Stomach (tissue), 19 donors: ENCODE results near the gene MAGED4B. TPM values are rescaled to one million over a fixed set of nuclear protein-coding genes. Genes with fewer than 3 reads are reported as not detected.
"Not testable (repeated sequence)": the region's sequence is repeated elsewhere in the genome, so short reads cannot be mapped to it uniquely, and the experiment has no call there.

Source experiments
- DNase-seq, 2 donors: peaks; one replicate each; pipeline versions ENCODE4 v3.0.0 to v3.0.0-alpha.2; 2013 to 2019
- H3K27ac ChIP-seq, 5 donors: fragments of 200-600 bp in 4 of 5; sonication (generic) in 4 of 5; one replicate each; pipeline ENCODE4 v1.5.1; 2013 to 2019; ENCODE audit warnings: mild to moderate bottlenecking in 1 of 5, moderate library complexity in 1 of 5
- H3K27me3 ChIP-seq, 3 donors: fragments of 200-600 bp; sonication (generic); one replicate each; pipeline ENCODE4 v1.5.1; 2017 to 2019; ENCODE audit warnings: mixed run types in 1 of 3
- H3K36me3 ChIP-seq, 4 donors: fragments of 200-600 bp; sonication (generic); 1 replicate in 3 of 4; 2 replicates in 1 of 4; pipeline ENCODE4 v1.5.1; 2016 to 2019
- H3K4me1 ChIP-seq, 4 donors: fragments of 200-600 bp; sonication (generic); one replicate each; pipeline ENCODE4 v1.5.1; 2016 to 2019
- H3K4me3 ChIP-seq, 4 donors: fragments of 200-600 bp; sonication (generic) in 3 of 4; one replicate each; pipeline ENCODE4 v1.5.1; 2016 to 2019; ENCODE audit warnings: mild to moderate bottlenecking in 1 of 4
- H3K9me3 ChIP-seq, 4 donors: fragments of 200-600 bp; sonication (generic); one replicate each; pipeline ENCODE4 v1.5.1; 2016 to 2019
- EP300 ChIP-seq: sonication (generic); formaldehyde crosslinking; IDR thresholded peaks from one replicate; pipeline ENCODE4 v1.6.1; 2017; ENCODE audit warnings: antibody characterized with exemption
- POLR2A ChIP-seq, 4 donors: fragments of 450-650 bp; IDR thresholded peaks; one replicate each; pipeline ENCODE4 v1.6.1; 2016; ENCODE audit warnings: antibody characterized with exemption in 4 of 4, control low read depth in 2 of 4, mild to moderate bottlenecking in 1 of 4, moderate library complexity in 1 of 4
- POLR2AphosphoS5 ChIP-seq, 3 donors: sonication (generic); formaldehyde crosslinking; IDR thresholded peaks; one replicate each; pipeline ENCODE4 v1.6.1; 2016; ENCODE audit warnings: antibody characterized with exemption in 3 of 3
- WGBS, 5 donors: extraction: QIAGEN DNeasy Blood & Tissue Kit in 3 of 5; methylation state at CpG; one replicate each; pipeline versions ENCODE4 v1.1.5 to v1.1.7; 2013 to 2018; 5-methylcytosine and 5-hydroxymethylcytosine counted together
- intact Hi-C: fragments of 100-400 bp; cut with DNase I; formaldehyde crosslinking; loops from one replicate; pipeline ENCODE4 v1.15.1; 2023; ENCODE audit warnings: low total_unique reads
- long read RNA-seq, 10 donors: transcript quantifications; one replicate each; lab custom pipeline, GENCODE V29; 2026
- polyA plus RNA-seq, 3 donors: library from polyadenylated mRNA; stranded (reverse); fragments of 200-250 nt; gene quantifications; one replicate each; pipeline ENCODE4 v1.2.3, GENCODE V29; 2013
- total RNA-seq, 5 donors: library from RNA; depleted of rRNA; stranded (reverse); fragments of >200 nt; gene quantifications; one replicate each; pipeline versions ENCODE4 v1.1.0 to v1.2.3, GENCODE V29; 2014 to 2016
- TF ChIP-seq, protein P1 (sequence below), 7 experiments: fragments of 450-650 bp in 4 of 7; fragments of 200-600 bp in 3 of 7; sonication (generic) in 3 of 7; IDR thresholded peaks; one replicate each; pipeline ENCODE4 v1.5.1; 2016 to 2019; ENCODE audit warnings: antibody characterized with exemption in 7 of 7, control low read depth in 2 of 7, mild to moderate bottlenecking in 1 of 7
- donor health status: healthy with polysubstance abuse.
- donor health status: Bipolar disorder and iron deficiency.
- donor health status: healthy.

The MAGED4B gene
- 10 to 100 TPM in 1 of 5 donors, 1 to 10 TPM in 2, under 1 TPM in 2; 0.45 to 11.0 (median 7.6) TPM for total RNA-seq
- polyA plus RNA-seq: 10 to 100 TPM in 2 of 3 donors, 1 to 10 TPM in 1; 4.7 to 18.3 (median 15.6) TPM
- long read RNA-seq, donor 1: 0 reads
- long read RNA-seq, donor 2, partial matches to known transcripts: 11 of 11 reads
- long read RNA-seq, donor 2, other reads (novel, unspliced or antisense): 0 of 11 reads
- long read RNA-seq, donor 3, partial matches to known transcripts: 10 of 10 reads
- long read RNA-seq, donor 3, other reads (novel, unspliced or antisense): 0 of 10 reads
- long read RNA-seq, donor 4: 0 reads
- long read RNA-seq, donor 5, partial matches to known transcripts: 20 of 20 reads
- long read RNA-seq, donor 5, other reads (novel, unspliced or antisense): 0 of 20 reads
- long read RNA-seq, donor 6, partial matches to known transcripts: 30 of 33 reads
- long read RNA-seq, donor 6, other reads (novel, unspliced or antisense): 0 of 33 reads
- long read RNA-seq, donor 7, partial matches to known transcripts: 11 of 12 reads
- long read RNA-seq, donor 7, other reads (novel, unspliced or antisense): 0 of 12 reads
- long read RNA-seq, donor 8, partial matches to known transcripts: 8 of 8 reads
- long read RNA-seq, donor 8, other reads (novel, unspliced or antisense): 0 of 8 reads
- long read RNA-seq, donor 9, partial matches to known transcripts: 12 of 13 reads
- long read RNA-seq, donor 9, other reads (novel, unspliced or antisense): 0 of 13 reads
- long read RNA-seq, donor 10, partial matches to known transcripts: 6 of 6 reads
- long read RNA-seq, donor 10, other reads (novel, unspliced or antisense): 0 of 6 reads

DNA sequence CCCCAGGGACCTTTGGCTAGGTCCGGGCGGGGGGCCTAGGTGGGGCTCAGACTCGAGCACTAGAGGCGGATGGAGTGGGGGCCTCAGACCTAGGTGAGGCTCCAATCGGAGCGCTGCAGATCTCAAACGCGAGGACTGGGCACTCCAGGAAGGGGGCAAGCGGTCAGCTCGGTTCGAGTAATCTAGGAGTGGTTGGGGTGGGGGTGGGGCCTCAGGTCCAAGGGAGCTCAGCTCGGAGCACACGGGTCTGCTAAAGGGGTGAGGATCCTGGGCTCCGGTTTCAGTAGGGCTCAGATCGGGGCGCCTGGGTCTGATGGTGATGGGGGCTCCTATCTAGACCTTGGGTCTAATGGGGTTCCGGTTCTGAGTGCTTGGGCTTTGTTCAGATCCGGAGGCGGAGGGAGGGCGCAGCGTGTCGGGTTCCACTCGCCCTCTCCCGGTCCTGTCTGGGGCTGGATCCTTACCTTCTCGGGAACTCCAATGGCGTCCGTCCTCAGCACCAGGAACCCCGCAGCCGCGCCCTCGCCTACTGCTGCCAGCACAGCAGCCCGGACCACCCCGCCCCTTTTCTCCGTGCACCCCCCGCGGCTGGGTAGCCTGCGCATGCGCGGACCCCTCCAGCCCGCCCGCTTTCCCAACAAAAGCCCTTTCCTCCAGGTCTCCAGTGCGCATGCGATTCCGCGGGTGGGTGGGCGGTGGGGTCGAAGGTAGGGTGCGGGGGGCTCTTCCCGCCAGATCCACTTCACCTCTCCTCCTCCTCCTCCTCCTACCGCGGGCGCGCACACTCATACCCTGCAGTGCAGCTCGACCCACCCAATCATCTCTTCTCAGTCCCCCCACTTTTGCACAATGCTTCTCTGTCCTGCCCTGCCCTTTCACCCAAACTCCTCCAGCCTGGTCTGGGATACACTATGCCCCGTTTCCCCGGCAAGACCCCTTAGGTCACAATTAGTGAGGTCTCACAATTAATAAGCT lies at the start of gene MAGED4B:
TSS of gene MAGED4B (minus strand) at position 518 of the 975 bp plus-strand sequence. CDS start 1,011 bp downstream, outside the sequence.
- H3K4me1 ChIP-seq, H3K27ac ChIP-seq, H3K9me3 ChIP-seq, H3K4me3 ChIP-seq, H3K27me3 ChIP-seq, intact Hi-C loops, DNase-seq, H3K36me3 ChIP-seq: not testable (repeated sequence)
- WGBS, 5 donors: no CpG with 5 or more reads among the region's 56 CpGs

- intact Hi-C loops: no loop called here
- no peaks in the 10 kb centered on the region for H3K4me1 ChIP-seq
- H3K4me3 ChIP-seq: no peak overlapping the region
- TF ChIP-seq, protein P1, sequence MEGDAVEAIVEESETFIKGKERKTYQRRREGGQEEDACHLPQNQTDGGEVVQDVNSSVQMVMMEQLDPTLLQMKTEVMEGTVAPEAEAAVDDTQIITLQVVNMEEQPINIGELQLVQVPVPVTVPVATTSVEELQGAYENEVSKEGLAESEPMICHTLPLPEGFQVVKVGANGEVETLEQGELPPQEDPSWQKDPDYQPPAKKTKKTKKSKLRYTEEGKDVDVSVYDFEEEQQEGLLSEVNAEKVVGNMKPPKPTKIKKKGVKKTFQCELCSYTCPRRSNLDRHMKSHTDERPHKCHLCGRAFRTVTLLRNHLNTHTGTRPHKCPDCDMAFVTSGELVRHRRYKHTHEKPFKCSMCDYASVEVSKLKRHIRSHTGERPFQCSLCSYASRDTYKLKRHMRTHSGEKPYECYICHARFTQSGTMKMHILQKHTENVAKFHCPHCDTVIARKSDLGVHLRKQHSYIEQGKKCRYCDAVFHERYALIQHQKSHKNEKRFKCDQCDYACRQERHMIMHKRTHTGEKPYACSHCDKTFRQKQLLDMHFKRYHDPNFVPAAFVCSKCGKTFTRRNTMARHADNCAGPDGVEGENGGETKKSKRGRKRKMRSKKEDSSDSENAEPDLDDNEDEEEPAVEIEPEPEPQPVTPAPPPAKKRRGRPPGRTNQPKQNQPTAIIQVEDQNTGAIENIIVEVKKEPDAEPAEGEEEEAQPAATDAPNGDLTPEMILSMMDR (IDR thresholded peaks at IDR 0.05): no peak
- no peak for TF ChIP-seq EP300
- TF ChIP-seq POLR2A (IDR thresholded peaks at IDR 0.05): no peak
- no peak for TF ChIP-seq POLR2AphosphoS5 (IDR thresholded peaks at IDR 0.05)
- H3K9me3 ChIP-seq: peaks cover 0 to 16% (median 2%) of the 10 kb centered on the region in 4 donors
- peaks cover 0 to 3% (median 0%) of the 10 kb centered on the region in 3 donors for H3K27me3 ChIP-seq
- WGBS, 5 donors: 54 to 59% (median 58%) methylated on average over 3 of the region's 3 CpGs
- DNase-seq: no peak
- no peak overlapping the region for H3K27ac ChIP-seq
- no peaks in the 10 kb centered on the region for H3K36me3 ChIP-seq
Observed at GRCh38 chrX:52118262-52118661, 49.3 kb upstream of the MAGED4B start.

DNA sequence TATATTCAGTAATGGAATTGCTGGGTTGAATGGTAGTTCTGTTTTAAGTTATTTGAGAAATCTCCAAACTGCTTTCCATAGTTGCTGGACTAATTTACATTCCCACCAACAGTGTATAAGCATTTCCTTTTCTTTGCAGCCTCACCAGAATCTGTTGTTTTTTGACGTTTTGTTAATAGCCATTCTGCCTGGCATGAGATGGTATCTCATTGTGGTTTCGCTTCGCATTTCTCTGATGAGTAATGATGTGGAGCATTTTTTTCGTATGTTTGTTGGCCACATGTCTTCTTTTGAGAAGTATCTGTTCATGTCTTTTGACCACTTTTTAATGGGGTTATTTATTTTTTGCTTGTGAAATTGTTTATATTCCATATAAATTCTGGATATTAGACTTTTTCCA lies 13.6 kb upstream of the MAGED4B start:
- intact Hi-C loops: no loop called here
- no peak for DNase-seq
- TF ChIP-seq EP300: no peak
- TF ChIP-seq POLR2AphosphoS5 (IDR thresholded peaks at IDR 0.05): no peak
- no peak for TF ChIP-seq POLR2A (IDR thresholded peaks at IDR 0.05)
- TF ChIP-seq, protein P1 (IDR thresholded peaks at IDR 0.05): no peak
- H3K27ac ChIP-seq: no peak overlapping the region
- peaks cover 0 to 12% (median 0%) of the 10 kb centered on the region in 4 donors for H3K9me3 ChIP-seq
- H3K27me3 ChIP-seq: no peaks in the 10 kb centered on the region
- no peak overlapping the region for H3K4me3 ChIP-seq
- H3K36me3 ChIP-seq: no peaks in the 10 kb centered on the region
- WGBS, 5 donors: 43 to 63% (median 61%) methylated on average over 4 of the region's 4 CpGs
- no peaks in the 10 kb centered on the region for H3K4me1 ChIP-seq

GRCh38 chrX:52078131-52078530 lies 9.1 kb upstream of the MAGED4B start:
- no peak for DNase-seq
- Histone ChIP-seq H3K27ac (no peak overlapping the region), H3K4me1 (no peaks in the 10 kb centered on the region), H3K9me3 (no peaks in the 10 kb centered on the region), H3K4me3 (no peak overlapping the region), H3K36me3 (no peaks in the 10 kb centered on the region), H3K27me3 (no peaks in the 10 kb centered on the region)
- TF ChIP-seq POLR2A (IDR thresholded peaks at IDR 0.05) (no peak), EP300 (no peak), POLR2AphosphoS5 (IDR thresholded peaks at IDR 0.05) (no peak)
- TF ChIP-seq, protein P1 (IDR thresholded peaks at IDR 0.05): no peak
- intact Hi-C loops: no loop called here
- 0 to 72% (median 60%) methylated on average over 1 of the region's 1 CpG for WGBS, 5 donors

GRCh38 chrX:52042288-52042687 lies 26.7 kb downstream of the MAGED4B start:
- intact Hi-C loops, H3K4me3 ChIP-seq, DNase-seq, H3K36me3 ChIP-seq, H3K27me3 ChIP-seq, H3K9me3 ChIP-seq, H3K4me1 ChIP-seq, H3K27ac ChIP-seq: not testable (repeated sequence)
- WGBS, 5 donors: no CpG with 5 or more reads among the region's 6 CpGs
